GM12872 (cell line): ENCODE results near the gene LCN15.

ENCODE experiments used
- CTCF ChIP-seq: IDR thresholded peaks from 3 replicates; pipeline ENCODE4 v1.5.1; 2011; ENCODE audit warnings: low read depth, mild to moderate bottlenecking, low read length, moderate library complexity; ENCODE audit not compliant: insufficient read depth

Gene LCN15

GRCh38 chr9:136739509-136739908, 24.8 kb downstream of the LCN15 start:
- TF ChIP-seq CTCF, result no peak

- no peak for TF ChIP-seq CTCF
These were observed 25.4 kb downstream of the LCN15 start for GRCh38 chr9:136738960-136739359.

- TF ChIP-seq CTCF, result no peak
These were observed 28.4 kb downstream of the LCN15 start for GRCh38 chr9:136735812-136736480.

- no peak for TF ChIP-seq CTCF
These were observed 29.4 kb downstream of the LCN15 start for GRCh38 chr9:136734837-136735496.

- no peak for TF ChIP-seq CTCF
These were observed 30.7 kb downstream of the LCN15 start for GRCh38 chr9:136733611-136734010.

- no peak for TF ChIP-seq CTCF
These were observed 31.7 kb downstream of the LCN15 start for GRCh38 chr9:136732444-136733178.

- no peak for TF ChIP-seq CTCF
These were observed 34.4 kb downstream of the LCN15 start for GRCh38 chr9:136729926-136730325.
